GM20000 (cell line): Measurements from ENCODE around the gene SUPT3H.

Source experiments
- DNase-seq: peaks from one replicate; pipeline ENCODE4 v3.0.0; 2012; ENCODE audit warnings: low spot score
- CTCF ChIP-seq: IDR thresholded peaks from 2 replicates; pipeline ENCODE4 v1.5.1; 2012; ENCODE audit warnings: mild to moderate bottlenecking, control low read depth; ENCODE audit errors: extremely low read depth, missing control alignments

The SUPT3H gene

DNA sequence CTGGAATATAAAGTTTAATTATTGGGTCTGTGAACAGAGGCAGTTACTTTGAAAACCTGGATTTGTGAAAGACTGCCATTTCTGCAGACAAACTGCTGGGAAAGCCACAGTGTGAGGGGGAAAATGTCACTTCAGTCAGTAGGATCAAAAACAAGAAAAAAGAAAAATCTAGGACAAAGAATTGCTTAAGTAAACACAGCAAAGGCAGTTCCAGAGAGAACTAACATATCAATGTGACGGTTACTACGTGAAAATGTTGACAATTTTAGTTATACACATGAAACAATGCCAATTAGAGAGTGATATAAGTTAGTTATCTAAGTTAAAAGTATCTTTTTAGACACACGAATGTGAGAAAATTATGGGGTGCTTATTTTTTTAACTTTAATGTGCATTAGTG is 320.0 kb downstream of the SUPT3H start:
- no peak for DNase-seq
- no peak for TF ChIP-seq CTCF

- DNase-seq: no peak
- no peak for TF ChIP-seq CTCF
These were observed 323.1 kb downstream of the SUPT3H start for GRCh38 chr6:45054610-45055009.

GRCh38 chr6:45052325-45052724 is 325.4 kb downstream of the SUPT3H start:
- DNase-seq: no peak
- TF ChIP-seq CTCF: no peak

GRCh38 chr6:45049188-45049843 is 328.4 kb downstream of the SUPT3H start:
- no peak for DNase-seq
- TF ChIP-seq CTCF: no peak

DNA sequence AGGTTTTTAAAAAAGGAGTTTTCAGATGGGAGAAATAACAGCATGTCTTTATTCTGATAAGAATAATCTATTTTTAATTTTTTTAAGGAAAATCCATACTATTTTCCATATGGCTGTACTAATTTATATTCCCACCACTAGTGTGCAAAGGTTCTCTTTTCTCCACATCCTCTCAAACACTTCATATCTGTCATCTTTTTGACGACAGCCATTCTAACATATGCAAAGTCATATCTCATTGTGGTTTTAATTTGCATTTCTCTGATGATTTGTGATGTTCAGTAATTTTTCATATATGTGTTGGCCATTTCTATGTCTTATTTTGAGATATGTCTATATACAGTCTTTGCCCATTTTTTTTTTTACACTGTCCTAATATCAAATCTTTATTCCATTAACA is 330.2 kb downstream of the SUPT3H start:
- no peak for DNase-seq
- no peak for TF ChIP-seq CTCF

DNA sequence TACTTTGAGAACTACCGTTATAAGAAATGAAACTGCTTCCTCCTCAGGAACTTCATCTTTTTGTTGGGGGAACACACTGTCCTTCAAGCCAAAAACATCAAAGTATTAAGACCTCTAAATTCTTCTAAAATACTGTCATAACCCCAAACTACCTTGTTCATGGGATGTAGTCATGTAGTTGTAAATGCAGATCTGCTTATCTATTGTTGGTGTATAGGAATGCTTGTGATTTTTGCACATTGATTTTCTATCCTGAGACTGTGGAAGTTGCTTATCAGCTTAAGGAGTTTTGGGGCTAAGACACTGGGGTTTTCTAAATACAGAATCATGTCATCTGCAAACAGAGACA is 332.5 kb downstream of the SUPT3H start:
- no peak for DNase-seq
- no peak for TF ChIP-seq CTCF

- TF ChIP-seq CTCF: no peak
- no peak for DNase-seq
These were observed 333.1 kb downstream of the SUPT3H start for GRCh38 chr6:45044510-45045252.
